Measurements from ENCODE around the gene GNS. TPM values are rescaled to one million over a fixed set of nuclear protein-coding genes. Genes with fewer than 3 reads are reported as not detected.

The GNS gene
- total RNA-seq, 1 donor from 2014 or later: 38.2 TPM

DNA sequence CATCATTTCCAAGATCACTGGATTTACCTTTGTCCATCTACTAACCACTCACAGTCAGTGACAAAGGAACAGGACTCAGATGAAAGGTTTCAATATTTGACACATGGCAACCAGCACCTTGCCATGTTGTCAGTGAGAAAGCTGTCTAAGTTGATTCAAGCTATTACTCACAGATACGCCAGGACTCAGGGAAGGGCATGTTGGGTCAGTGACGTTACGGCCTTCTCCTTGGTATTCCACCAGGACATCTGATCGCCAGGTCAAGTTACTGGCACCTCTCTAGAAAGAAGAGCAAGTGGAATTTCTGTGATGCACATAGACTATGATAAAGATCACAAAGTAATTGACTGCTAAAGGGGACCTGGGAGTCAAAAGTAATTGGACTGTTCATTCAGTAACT is 36.4 kb downstream of the GNS start:
- no peak overlapping the region for H3K27ac Mint-ChIP-seq
- H3K27me3 Mint-ChIP-seq (ENCODE audit: low read depth): no peaks in the 10 kb centered on the region
- no peak for DNase-seq (ENCODE audit: low spot score)
- no peak overlapping the region for H3K4me3 Mint-ChIP-seq (ENCODE audit: low read depth)
- no peaks in the 10 kb centered on the region for H3K9me3 Mint-ChIP-seq
- H3K4me1 Mint-ChIP-seq (ENCODE audit: low read depth): peaks cover 8% of the 10 kb centered on the region
- H3K36me3 Mint-ChIP-seq (ENCODE audit: low read depth): peaks cover 49% of the 10 kb centered on the region
- intact Hi-C loops (cut with micrococcal nuclease): no loop called here

GRCh38 chr12:64720884-64721283 is 38.3 kb downstream of the GNS start:
- no peak overlapping the region for H3K4me3 Mint-ChIP-seq (ENCODE audit: low read depth)
- H3K27me3 Mint-ChIP-seq (ENCODE audit: low read depth): no peaks in the 10 kb centered on the region
- DNase-seq (ENCODE audit: low spot score): no peak
- no peaks in the 10 kb centered on the region for H3K9me3 Mint-ChIP-seq
- H3K4me1 Mint-ChIP-seq (ENCODE audit: low read depth): peaks cover 15% of the 10 kb centered on the region
- peaks cover 53% of the 10 kb centered on the region for H3K36me3 Mint-ChIP-seq (ENCODE audit: low read depth)
- intact Hi-C loops (cut with micrococcal nuclease): no loop called here
- H3K27ac Mint-ChIP-seq: no peak overlapping the region

GRCh38 chr12:64718649-64719048 is 40.6 kb downstream of the GNS start:
- peaks cover 72% of the 10 kb centered on the region for H3K36me3 Mint-ChIP-seq (ENCODE audit: low read depth)
- intact Hi-C loops (cut with micrococcal nuclease): no loop called here
- H3K27me3 Mint-ChIP-seq (ENCODE audit: low read depth): no peaks in the 10 kb centered on the region
- H3K4me3 Mint-ChIP-seq (ENCODE audit: low read depth): no peak overlapping the region
- H3K9me3 Mint-ChIP-seq: no peaks in the 10 kb centered on the region
- DNase-seq (ENCODE audit: low spot score): no peak
- H3K4me1 Mint-ChIP-seq (ENCODE audit: low read depth): peaks cover 26% of the 10 kb centered on the region
- H3K27ac Mint-ChIP-seq: no peak overlapping the region

- intact Hi-C loops (cut with micrococcal nuclease): no loop called here
- Mint-ChIP-seq H3K4me3 (ENCODE audit: low read depth) (no peak overlapping the region), H3K4me1 (ENCODE audit: low read depth) (peaks cover 28% of the 10 kb centered on the region), H3K27me3 (ENCODE audit: low read depth) (no peaks in the 10 kb centered on the region), H3K9me3 (no peaks in the 10 kb centered on the region), H3K27ac (no peak overlapping the region), H3K36me3 (ENCODE audit: low read depth) (peaks cover 73% of the 10 kb centered on the region)
- DNase-seq (ENCODE audit: low spot score): no peak
These were observed 42.3 kb downstream of the GNS start for GRCh38 chr12:64716839-64717455.

DNA sequence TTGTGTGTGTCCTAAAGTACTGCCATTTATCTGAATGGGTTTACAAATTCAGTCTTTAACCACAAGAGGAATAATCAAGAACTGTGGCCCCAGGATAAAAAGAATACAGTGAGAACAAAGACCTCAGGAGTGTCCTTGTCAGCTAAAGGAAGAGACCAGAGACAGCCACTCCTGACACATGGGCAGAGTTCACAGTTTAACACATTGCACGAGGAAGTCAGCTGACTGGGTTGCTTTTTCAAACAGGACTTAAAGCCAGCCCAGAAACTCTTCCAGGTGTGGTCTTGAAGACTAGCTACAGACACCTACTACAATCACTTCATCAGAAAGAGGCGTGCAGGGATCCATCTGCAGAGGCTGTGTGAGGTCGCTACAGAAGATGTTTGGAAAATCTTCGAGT is 42.8 kb downstream of the GNS start:
- peaks cover 69% of the 10 kb centered on the region for H3K36me3 Mint-ChIP-seq (ENCODE audit: low read depth)
- H3K4me3 Mint-ChIP-seq (ENCODE audit: low read depth): no peak overlapping the region
- H3K9me3 Mint-ChIP-seq: no peaks in the 10 kb centered on the region
- DNase-seq (ENCODE audit: low spot score): no peak
- no peak overlapping the region for H3K27ac Mint-ChIP-seq
- H3K27me3 Mint-ChIP-seq (ENCODE audit: low read depth): no peaks in the 10 kb centered on the region
- peaks cover 28% of the 10 kb centered on the region for H3K4me1 Mint-ChIP-seq (ENCODE audit: low read depth)
- intact Hi-C loops (cut with micrococcal nuclease): no loop called here

- no peak overlapping the region for H3K4me3 Mint-ChIP-seq (ENCODE audit: low read depth)
- peaks cover 58% of the 10 kb centered on the region for H3K36me3 Mint-ChIP-seq (ENCODE audit: low read depth)
- no peaks in the 10 kb centered on the region for H3K27me3 Mint-ChIP-seq (ENCODE audit: low read depth)
These were observed 44.6 kb downstream of the GNS start for GRCh38 chr12:64714551-64714968.

GRCh38 chr12:64713376-64713775 is 45.8 kb downstream of the GNS start:
- Mint-ChIP-seq H3K36me3 (ENCODE audit: low read depth) (peaks cover 53% of the 10 kb centered on the region), H3K4me1 (ENCODE audit: low read depth) (peaks cover 28% of the 10 kb centered on the region), H3K27me3 (ENCODE audit: low read depth) (no peaks in the 10 kb centered on the region), H3K27ac (no peak overlapping the region), H3K9me3 (no peaks in the 10 kb centered on the region), H3K4me3 (ENCODE audit: low read depth) (no peak overlapping the region)
- no peak for DNase-seq (ENCODE audit: low spot score)
- intact Hi-C loops (cut with micrococcal nuclease): loop anchor here (5.0 kb wide), 1 partner anchor 44 kb away; the partner anchor contains the start of gene GNS

More at GRCh38 chr12:64714551-64714968, 44.6 kb downstream of the GNS start:
- peak; percentile 15 for DNase-seq (ENCODE audit: low spot score)
- peaks cover 28% of the 10 kb centered on the region for H3K4me1 Mint-ChIP-seq (ENCODE audit: low read depth)
- H3K9me3 Mint-ChIP-seq: no peaks in the 10 kb centered on the region
- peak overlapping the region; percentile 42 for H3K27ac Mint-ChIP-seq
- intact Hi-C loops (cut with micrococcal nuclease): loop anchor here (5.0 kb wide), 1 partner anchor 43 kb away; the partner anchor contains the start of gene GNS

GRCh38 chr12:64709429-64709828 is 49.8 kb downstream of the GNS start:
- intact Hi-C loops (cut with micrococcal nuclease): no loop called here
- no peak overlapping the region for H3K4me3 Mint-ChIP-seq (ENCODE audit: low read depth)
- peaks cover 23% of the 10 kb centered on the region for H3K36me3 Mint-ChIP-seq (ENCODE audit: low read depth)
- H3K4me1 Mint-ChIP-seq (ENCODE audit: low read depth): peaks cover 10% of the 10 kb centered on the region
- H3K27me3 Mint-ChIP-seq (ENCODE audit: low read depth): no peaks in the 10 kb centered on the region
- H3K9me3 Mint-ChIP-seq: no peaks in the 10 kb centered on the region
- H3K27ac Mint-ChIP-seq: no peak overlapping the region
- no peak for DNase-seq (ENCODE audit: low spot score)

DNA sequence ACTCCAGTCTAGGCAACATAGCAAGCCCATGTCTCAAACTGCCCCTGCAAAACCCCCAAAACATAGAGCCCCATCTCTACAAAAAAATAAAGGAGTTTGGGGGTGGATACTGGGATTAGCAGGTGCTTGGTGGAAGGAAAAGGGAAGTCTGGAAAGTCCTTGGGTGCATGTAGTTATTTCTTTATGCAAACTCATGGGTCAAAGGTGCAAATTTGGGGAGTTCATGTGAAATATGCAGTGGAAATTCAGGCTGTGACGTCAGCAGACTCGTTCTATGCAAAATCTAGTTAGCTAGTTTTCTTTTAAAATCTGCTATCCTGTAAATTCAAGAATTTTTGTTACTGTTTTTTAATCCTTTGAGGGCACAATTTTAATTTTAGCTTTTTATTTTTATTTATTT is 51.3 kb downstream of the GNS start:
- Mint-ChIP-seq H3K4me3 (ENCODE audit: low read depth) (no peak overlapping the region), H3K27ac (no peak overlapping the region), H3K4me1 (ENCODE audit: low read depth) (no peaks in the 10 kb centered on the region), H3K27me3 (ENCODE audit: low read depth) (no peaks in the 10 kb centered on the region), H3K9me3 (no peaks in the 10 kb centered on the region), H3K36me3 (ENCODE audit: low read depth) (peaks cover 8% of the 10 kb centered on the region)
- DNase-seq (ENCODE audit: low spot score): no peak
- intact Hi-C loops (cut with micrococcal nuclease): no loop called here

DNA sequence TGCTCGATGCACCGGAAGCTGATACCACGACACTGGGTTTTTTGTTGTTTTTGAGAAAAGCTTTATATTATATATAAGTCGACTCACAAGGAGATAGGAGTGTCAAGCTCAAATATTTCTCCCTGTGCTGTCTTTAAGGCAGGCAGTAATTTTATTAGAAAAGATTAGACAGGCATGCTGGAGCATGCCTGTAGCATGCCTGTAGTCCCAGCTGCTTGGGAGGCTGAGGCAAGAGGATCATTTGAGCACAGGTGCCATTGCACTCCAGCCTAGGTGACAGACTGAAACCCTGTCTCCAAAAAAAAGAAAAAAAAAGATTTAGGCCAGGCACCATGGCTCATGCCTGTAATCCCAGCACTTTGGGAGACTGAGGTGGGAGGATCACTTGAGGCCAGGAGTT is 51.8 kb downstream of the GNS start:
- DNase-seq (ENCODE audit: low spot score): no peak
- intact Hi-C loops (cut with micrococcal nuclease): no loop called here
- H3K27ac Mint-ChIP-seq: no peak overlapping the region
- no peak overlapping the region for H3K4me3 Mint-ChIP-seq (ENCODE audit: low read depth)
- H3K27me3 Mint-ChIP-seq (ENCODE audit: low read depth): no peaks in the 10 kb centered on the region
- no peaks in the 10 kb centered on the region for H3K4me1 Mint-ChIP-seq (ENCODE audit: low read depth)
- H3K9me3 Mint-ChIP-seq: no peaks in the 10 kb centered on the region
- H3K36me3 Mint-ChIP-seq (ENCODE audit: low read depth): peaks cover 8% of the 10 kb centered on the region

DNA sequence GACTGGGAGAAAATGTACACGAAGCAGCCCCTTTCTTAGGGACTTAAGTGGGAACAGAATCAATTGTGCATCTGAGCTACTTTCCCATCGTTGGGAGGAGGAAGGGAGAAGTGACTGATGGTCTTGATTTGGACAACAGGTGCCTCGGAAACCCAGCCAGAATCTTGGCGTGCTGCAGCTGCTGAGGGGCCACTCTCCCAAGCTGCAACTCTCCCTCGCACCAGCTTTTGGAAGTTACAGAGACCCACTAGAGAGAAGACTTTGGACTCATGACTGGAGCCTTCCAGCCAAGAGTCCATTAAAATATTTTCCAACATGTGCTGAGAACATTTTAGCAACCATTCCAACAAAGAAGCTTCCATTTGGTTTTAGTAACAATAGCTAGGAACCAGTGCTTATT is 52.3 kb downstream of the GNS start:
- DNase-seq (ENCODE audit: low spot score): no peak
- Mint-ChIP-seq H3K4me3 (ENCODE audit: low read depth) (no peak overlapping the region), H3K36me3 (ENCODE audit: low read depth) (peaks cover 11% of the 10 kb centered on the region), H3K27me3 (ENCODE audit: low read depth) (no peaks in the 10 kb centered on the region), H3K4me1 (ENCODE audit: low read depth) (peaks cover 1% of the 10 kb centered on the region), H3K27ac (no peak overlapping the region), H3K9me3 (no peaks in the 10 kb centered on the region)
- intact Hi-C loops (cut with micrococcal nuclease): no loop called here

- no peak for DNase-seq (ENCODE audit: low spot score)
- peaks cover 2% of the 10 kb centered on the region for H3K4me1 Mint-ChIP-seq (ENCODE audit: low read depth)
- H3K36me3 Mint-ChIP-seq (ENCODE audit: low read depth): peaks cover 11% of the 10 kb centered on the region
- no peak overlapping the region for H3K4me3 Mint-ChIP-seq (ENCODE audit: low read depth)
- intact Hi-C loops (cut with micrococcal nuclease): no loop called here
- no peak overlapping the region for H3K27ac Mint-ChIP-seq
- H3K27me3 Mint-ChIP-seq (ENCODE audit: low read depth): no peaks in the 10 kb centered on the region
- H3K9me3 Mint-ChIP-seq: no peaks in the 10 kb centered on the region
These were observed 52.9 kb downstream of the GNS start for GRCh38 chr12:64706306-64706705.

DNA sequence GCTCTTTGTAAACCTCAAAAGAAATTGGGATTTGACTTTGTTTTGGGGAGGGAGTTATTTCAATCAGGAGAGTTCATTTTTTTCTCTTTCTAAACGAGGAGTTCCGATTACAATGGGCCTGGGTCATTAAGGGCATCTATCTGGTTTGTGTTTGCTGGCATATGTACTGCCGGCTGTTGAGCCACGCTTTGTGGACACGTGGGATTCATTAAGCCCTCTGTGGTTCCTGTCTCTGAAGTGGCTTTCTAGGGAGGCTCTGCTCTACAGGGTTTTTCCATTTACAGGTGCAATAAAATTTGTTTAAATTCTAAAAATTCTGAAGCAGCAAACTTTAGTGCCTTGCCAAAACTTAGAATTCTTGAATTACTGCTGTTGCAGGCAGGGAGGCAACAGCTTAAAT is 57.9 kb downstream of the GNS start:
- intact Hi-C loops (cut with micrococcal nuclease): no loop called here

GRCh38 chr12:64700532-64700931 is 58.7 kb downstream of the GNS start:
- Mint-ChIP-seq H3K9me3 (no peaks in the 10 kb centered on the region), H3K36me3 (ENCODE audit: low read depth) (peaks cover 33% of the 10 kb centered on the region), H3K4me1 (ENCODE audit: low read depth) (peaks cover 28% of the 10 kb centered on the region), H3K27me3 (ENCODE audit: low read depth) (no peaks in the 10 kb centered on the region), H3K4me3 (ENCODE audit: low read depth) (no peak overlapping the region), H3K27ac (peak overlapping the region; percentile 29)
- intact Hi-C loops (cut with micrococcal nuclease): no loop called here
- DNase-seq (ENCODE audit: low spot score): no peak

More for the DNA sequence above, 57.9 kb downstream of the GNS start:
- Mint-ChIP-seq H3K36me3 (ENCODE audit: low read depth) (peaks cover 32% of the 10 kb centered on the region), H3K4me1 (ENCODE audit: low read depth) (peaks cover 25% of the 10 kb centered on the region), H3K9me3 (no peaks in the 10 kb centered on the region), H3K27me3 (ENCODE audit: low read depth) (no peaks in the 10 kb centered on the region), H3K4me3 (ENCODE audit: low read depth) (no peak overlapping the region), H3K27ac (peak overlapping the region; percentile 29)
- no peak for DNase-seq (ENCODE audit: low spot score)

All from activated T-helper 2 cell treated with anti-CD3 and anti-CD28 coated beads, Interferon-gamma antibody, Interleukin-2, Interleukin-4, amounts not matched to agents 10 μg/mL and 5 μg/mL and 100 μg/mL, durations not matched to agents 14 hours and 24 hours and 36 hours (primary cell).